Mucosa of stomach (tissue), 1 donor: ENCODE measurements around the gene S100A6.
"Not testable (repeated sequence)": the region's sequence is repeated elsewhere in the genome, so short reads cannot be mapped to it uniquely, and the experiment has no call there.

Source experiments
- H3K27me3 ChIP-seq: one replicate; pipeline ENCODE4 v1.7.0; 2013; ENCODE audit warnings: mild to moderate bottlenecking, low read length; ENCODE audit not compliant: control insufficient read depth, insufficient read depth
- H3K36me3 ChIP-seq: one replicate; pipeline ENCODE4 v1.7.0; 2013; ENCODE audit warnings: low read length; ENCODE audit not compliant: control insufficient read depth, insufficient read depth
- H3K4me1 ChIP-seq: one replicate; pipeline ENCODE4 v1.7.0; 2013; ENCODE audit warnings: mild to moderate bottlenecking, low read length; ENCODE audit not compliant: control insufficient read depth, insufficient read depth
- H3K4me3 ChIP-seq: one replicate; pipeline ENCODE4 v1.7.0; 2013; ENCODE audit warnings: low read length
- H3K9ac ChIP-seq: one replicate; pipeline ENCODE4 v1.7.0; 2013; ENCODE audit warnings: mild to moderate bottlenecking, low read length, moderate library complexity
- H3K9me3 ChIP-seq: one replicate; pipeline ENCODE4 v1.7.0; 2013; ENCODE audit warnings: mild to moderate bottlenecking, low read length, moderate library complexity; ENCODE audit not compliant: control insufficient read depth
- donor health status: Pancreatic carcinoma.

S100A6 gene

DNA sequence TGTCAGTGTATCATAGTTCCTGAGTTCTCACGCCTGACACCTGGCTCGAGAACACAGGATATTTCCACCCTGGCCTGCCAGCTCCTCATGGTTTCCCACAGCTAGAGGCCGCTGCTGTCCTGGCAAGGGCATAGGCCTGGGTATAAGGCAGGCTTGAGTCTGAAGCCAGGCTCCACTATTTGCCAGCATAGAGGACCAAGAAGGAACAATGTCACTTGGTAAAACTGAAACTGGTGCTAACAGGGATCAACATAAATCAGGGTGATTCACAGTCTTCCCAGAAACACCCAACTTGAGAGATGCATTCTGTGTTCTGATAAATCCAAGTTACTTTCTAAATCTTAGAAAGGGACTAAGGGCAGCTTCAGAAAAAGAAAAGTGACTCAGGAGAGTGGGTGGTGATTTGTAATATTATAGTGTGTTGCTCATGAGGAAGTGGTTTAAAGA lies 36.8 kb upstream of the S100A6 start:
- Histone ChIP-seq H3K9me3 (no peaks in the 10 kb centered on the region), H3K36me3 (no peaks in the 10 kb centered on the region), H3K9ac (no peak overlapping the region), H3K4me3 (no peak overlapping the region), H3K4me1 (peaks cover 15% of the 10 kb centered on the region), H3K27me3 (no peaks in the 10 kb centered on the region)

DNA sequence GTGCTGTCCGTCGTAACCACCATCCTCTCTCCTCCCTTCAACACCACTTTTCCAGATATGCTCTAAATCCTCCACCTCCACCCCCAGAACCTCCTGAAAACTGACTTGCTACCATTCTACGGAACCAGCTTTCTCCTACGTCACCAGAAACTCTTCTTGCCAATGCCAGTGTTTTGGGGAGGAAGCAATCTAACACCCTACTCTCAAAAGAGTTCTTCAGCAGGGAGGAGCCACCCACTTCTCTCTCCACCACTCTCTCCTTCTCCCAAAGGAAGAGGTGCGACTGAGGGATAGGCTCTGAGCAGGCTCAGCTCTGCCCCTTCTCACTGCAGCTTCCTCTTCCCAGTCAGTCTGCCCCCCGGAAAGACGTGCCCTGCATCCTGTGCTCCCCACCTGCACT lies 35.9 kb upstream of the S100A6 start:
- Histone ChIP-seq H3K4me1 (peaks cover 23% of the 10 kb centered on the region), H3K27me3 (no peaks in the 10 kb centered on the region), H3K9ac (no peak overlapping the region), H3K9me3 (no peaks in the 10 kb centered on the region), H3K36me3 (no peaks in the 10 kb centered on the region), H3K4me3 (no peak overlapping the region)

DNA sequence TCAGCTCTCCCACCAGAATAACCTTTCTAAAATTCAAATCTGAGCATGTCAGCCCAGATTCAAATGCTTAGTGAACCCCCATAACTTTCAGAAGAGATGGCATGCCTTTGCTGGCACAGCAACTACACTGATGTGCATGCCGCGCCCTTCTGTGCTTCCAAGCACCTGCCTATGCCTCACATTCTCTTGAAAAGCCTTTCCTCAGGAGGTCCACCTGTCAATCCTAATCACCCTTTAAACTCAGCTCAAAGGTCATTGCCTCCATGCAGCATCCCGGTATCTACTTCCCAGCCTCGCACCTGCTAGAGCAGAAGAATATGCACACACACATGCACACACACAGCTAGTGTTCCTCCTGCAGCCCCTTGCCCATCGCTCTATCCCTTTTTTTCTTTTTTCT lies 35.1 kb upstream of the S100A6 start:
- Histone ChIP-seq H3K27me3 (no peaks in the 10 kb centered on the region), H3K4me1 (peaks cover 31% of the 10 kb centered on the region), H3K36me3 (no peaks in the 10 kb centered on the region), H3K9me3 (no peaks in the 10 kb centered on the region), H3K4me3 (no peak overlapping the region), H3K9ac (no peak overlapping the region)

DNA sequence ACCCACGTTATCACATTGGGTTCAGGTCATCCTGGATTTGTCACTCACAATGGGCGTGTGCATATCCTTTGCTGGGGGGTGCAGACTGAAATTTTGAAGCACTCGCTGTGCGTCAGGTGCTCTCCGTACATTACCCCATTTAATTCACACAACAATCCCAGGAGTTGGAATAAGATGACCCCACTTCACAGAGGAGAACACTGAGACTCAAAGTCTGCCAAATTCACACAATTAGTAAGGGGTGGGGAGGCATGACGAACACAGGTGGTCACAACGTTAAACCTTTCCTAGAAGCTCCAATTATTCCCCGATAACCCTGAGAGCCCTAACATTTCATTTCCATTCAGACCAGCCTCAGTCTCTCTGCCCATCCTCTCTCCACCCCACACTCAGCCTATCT lies 33.7 kb upstream of the S100A6 start:
- H3K27me3 ChIP-seq: no peaks in the 10 kb centered on the region
- H3K4me1 ChIP-seq: peaks cover 39% of the 10 kb centered on the region
- H3K4me3 ChIP-seq: no peak overlapping the region
- no peak overlapping the region for H3K9ac ChIP-seq
- H3K36me3 ChIP-seq: no peaks in the 10 kb centered on the region
- H3K9me3 ChIP-seq: no peaks in the 10 kb centered on the region

DNA sequence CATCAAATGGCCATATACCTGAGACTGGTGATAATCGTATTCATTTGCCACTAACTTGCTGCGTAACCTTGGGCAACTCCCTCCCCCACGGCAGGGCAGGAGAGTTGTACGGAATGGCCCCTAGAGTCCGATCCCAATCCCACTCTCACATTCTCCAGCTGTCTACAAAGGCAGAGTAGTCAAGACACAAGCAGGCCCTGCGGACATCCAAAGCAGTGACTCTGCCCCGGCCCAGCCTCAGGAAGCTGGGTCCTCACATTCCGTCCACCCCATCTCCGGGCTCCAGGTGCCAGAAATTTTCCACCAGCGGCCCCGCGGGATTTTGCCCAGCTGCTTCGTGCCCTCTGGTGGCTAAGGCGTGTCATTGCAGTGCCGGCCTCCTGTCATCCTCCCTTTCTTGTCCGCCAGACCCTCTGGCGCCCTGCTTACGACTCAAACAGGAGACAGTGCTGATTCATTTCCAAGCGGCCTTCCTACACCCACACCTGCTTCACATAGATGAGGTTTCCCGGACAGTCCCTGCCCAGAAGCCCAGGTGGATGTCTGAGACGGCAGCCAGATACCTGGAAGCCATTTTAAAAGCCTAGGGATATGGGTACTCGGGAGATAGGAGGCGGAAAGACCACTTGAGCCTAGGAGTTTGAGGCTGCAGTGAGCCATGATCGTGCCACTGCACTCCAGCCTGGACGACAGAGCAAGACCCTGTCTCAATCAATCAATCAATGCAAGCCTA lies 32.7 kb upstream of the S100A6 start:
- Histone ChIP-seq H3K4me3 (peak overlapping the region; percentile 9), H3K27me3 (no peaks in the 10 kb centered on the region), H3K9ac (peak overlapping the region; percentile 64), H3K4me1 (peaks cover 39% of the 10 kb centered on the region), H3K9me3 (no peaks in the 10 kb centered on the region), H3K36me3 (no peaks in the 10 kb centered on the region)

DNA sequence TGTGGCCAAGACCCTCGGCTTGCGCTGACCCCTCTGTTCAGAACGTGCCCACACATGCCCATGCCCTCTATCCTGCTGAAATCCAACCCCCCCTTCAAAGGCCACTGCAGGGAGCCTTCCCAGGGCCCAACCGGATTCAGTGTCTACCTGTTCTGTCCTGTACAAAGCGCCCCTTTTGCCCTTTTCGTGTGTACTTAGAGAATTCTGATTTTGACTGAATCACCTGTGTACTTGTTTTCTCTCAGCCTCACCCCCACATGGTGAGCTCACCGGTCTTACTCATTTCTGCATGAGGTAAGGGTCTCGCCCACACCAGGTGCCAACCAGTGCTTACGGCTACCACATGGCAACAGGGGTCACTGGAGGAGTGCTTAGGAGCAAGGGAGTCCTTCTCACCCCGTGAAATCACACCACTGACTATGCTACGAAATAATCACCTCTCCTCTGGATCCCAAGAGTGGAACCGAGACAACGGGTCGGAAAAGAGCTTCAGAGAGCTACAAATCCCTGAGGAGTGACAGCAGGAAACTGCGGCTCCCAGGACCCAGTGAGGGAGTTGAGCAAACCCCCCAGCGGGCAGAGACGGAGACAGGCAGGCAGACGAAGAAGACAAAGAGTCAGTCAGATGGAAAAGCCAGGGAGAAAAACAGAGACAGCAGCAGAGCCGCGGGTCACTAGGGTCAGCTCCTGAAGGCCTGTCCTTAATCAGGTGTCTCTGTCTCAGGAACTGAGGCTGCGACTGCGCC lies 32.0 kb upstream of the S100A6 start:
- H3K4me3 ChIP-seq: peak overlapping the region; percentile 9

DNA sequence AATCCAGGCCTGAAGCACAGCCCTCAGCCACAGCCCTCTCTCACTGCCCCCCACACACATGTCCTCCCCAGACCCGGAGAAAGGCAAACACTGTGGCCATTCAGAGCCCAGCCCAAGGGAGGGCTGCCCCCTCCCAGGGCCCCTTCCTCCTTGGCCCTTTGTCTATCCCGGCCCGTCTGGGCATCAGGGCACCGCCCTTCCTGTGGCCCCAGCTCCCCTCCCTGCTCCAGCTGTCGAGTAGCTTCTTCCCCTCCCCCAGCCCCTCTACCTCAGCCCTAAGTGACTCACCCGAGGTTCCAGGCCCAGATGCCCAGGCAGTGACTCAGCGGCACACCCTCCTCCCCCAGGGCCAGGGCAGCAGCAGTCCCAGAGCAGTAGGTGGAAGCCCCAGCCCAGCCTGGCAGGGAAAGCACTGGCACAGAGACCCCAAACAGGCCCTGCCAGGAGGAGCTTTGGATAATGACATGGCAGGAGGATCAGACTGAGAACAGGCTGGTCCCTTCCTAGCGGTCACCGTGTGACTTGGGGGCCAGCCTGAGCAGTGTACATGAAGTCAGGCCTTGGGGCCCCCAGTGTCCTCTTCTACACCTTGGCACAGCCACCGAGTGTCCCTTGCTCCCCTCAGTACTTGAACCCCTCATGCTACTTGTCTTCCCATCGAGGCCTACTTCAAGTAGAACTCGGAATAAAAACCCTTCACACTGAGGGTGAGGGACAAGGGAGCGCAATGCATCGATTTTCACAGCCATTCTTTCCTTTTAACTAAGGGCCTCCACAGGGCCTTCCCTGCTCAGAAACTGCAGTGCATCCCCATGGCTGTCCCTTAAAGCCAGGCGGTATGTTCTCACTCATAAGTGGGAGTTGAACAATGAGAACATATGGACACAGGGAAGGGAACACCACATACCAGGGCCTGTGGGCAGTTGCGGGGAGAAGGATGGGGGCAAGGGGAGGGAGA lies 30.9 kb upstream of the S100A6 start:
- Histone ChIP-seq H3K36me3 (no peaks in the 10 kb centered on the region), H3K4me1 (peaks cover 39% of the 10 kb centered on the region), H3K27me3 (no peaks in the 10 kb centered on the region), H3K4me3 (no peak overlapping the region), H3K9ac (peak overlapping the region; percentile 84), H3K9me3 (no peaks in the 10 kb centered on the region)

More for the DNA sequence above, 32.0 kb upstream of the S100A6 start:
- H3K9me3 ChIP-seq: no peaks in the 10 kb centered on the region
- H3K36me3 ChIP-seq: no peaks in the 10 kb centered on the region
- no peaks in the 10 kb centered on the region for H3K27me3 ChIP-seq
- H3K9ac ChIP-seq: peak overlapping the region; percentile 64
- H3K4me1 ChIP-seq: peaks cover 39% of the 10 kb centered on the region

DNA sequence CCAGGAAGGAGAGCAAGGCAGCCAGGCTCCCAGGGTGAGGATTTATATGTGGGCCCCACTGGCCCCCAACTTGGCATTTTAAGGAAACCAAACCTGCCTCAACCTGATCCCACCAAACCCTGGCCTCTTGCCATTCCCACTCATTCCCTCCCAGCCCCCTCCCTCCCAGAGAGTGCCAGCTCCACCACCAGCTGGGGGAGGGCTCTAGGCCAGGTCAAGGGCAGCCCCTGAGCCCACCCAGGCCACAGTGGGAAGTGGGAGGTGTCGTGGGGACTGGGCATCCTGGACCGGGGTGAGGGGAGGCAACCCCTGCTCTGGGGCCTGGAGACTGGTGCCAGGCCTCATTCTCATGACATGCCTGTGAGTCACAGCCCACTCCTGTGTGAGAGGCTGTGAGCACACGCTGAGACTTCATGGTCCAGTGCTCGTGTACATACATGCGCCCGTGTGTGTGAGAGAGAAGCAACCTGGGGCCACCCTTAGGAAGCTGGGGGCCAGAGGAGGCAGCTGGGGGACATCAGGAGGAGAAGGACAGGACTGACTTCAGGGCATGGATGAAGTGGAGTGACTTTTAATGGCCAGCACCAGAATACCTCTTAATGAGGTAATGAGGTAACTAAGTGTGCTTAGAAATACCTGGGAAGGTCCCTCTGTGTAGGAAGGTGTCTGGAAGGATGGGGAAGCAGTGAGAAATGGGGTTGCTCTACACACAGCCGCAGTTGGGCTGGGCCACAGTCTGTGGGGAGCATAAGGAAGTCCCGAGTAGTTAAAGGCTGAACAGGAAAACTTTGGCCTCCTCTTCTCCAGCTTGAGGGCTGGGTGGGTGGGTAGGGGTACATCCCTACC lies 30.0 kb upstream of the S100A6 start, which contains the start of gene S100A2:
Gene S100A2 (minus strand): TSS at position 316 of the 846 bp plus-strand sequence. CDS start 1,967 bp downstream, outside the sequence.
- Histone ChIP-seq H3K4me1 (peaks cover 39% of the 10 kb centered on the region), H3K9ac (peak within 1 kb of the TSS; percentile 84)

DNA sequence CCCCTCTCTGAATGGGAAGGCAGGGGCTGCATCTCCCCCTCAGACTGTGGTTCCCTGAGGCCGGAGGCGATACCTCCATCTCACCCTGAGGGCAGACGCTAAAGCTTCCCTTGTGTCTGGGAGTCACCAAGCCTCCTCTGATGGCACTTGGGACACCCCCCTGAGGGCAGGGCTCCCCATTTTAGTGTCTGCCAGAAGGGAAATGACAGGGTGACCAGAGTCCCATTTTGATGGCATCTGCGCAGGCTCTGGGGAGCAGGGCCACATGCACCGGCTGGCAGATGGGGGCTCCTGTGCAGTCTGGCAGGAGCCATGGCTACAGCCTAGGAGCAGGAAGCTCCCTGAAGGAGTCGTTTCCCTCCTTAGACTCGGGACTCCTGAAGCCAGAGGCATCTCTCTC lies 28.2 kb upstream of the S100A6 start:
- peaks cover 38% of the 10 kb centered on the region for H3K4me1 ChIP-seq
- no peaks in the 10 kb centered on the region for H3K36me3 ChIP-seq
- H3K27me3 ChIP-seq: no peaks in the 10 kb centered on the region
- H3K9me3 ChIP-seq: no peaks in the 10 kb centered on the region
- no peak overlapping the region for H3K9ac ChIP-seq
- H3K4me3 ChIP-seq: no peak overlapping the region

More for the DNA sequence above, 30.0 kb upstream of the S100A6 start, which contains the start of gene S100A2:
- Histone ChIP-seq H3K4me3 (no peak within 1 kb of the TSS), H3K9me3 (no peaks in the 10 kb centered on the region), H3K27me3 (no peaks in the 10 kb centered on the region), H3K36me3 (no peaks in the 10 kb centered on the region)

DNA sequence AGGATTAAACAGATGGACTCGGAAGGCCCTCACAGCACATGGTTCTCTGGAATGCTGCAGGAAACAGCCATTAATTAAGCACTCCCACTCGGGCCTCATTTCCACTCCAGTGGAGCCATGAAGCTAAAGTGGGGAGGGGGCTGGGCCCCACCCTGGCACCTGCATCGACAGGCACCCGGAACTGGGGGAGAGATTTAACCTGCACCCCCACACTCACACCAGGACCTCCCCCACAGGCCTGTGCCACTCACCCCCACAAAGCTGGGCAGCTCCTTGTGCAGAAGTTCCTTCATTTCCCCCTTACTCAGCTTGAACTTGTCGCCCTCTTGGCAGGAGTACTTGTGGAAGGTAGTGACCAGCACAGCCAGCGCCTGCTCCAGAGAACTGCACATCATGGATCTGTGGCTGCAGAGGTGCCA lies 27.7 kb upstream of the S100A6 start:
- Histone ChIP-seq H3K9ac (no peak overlapping the region), H3K27me3 (no peaks in the 10 kb centered on the region), H3K4me1 (peaks cover 33% of the 10 kb centered on the region), H3K36me3 (no peaks in the 10 kb centered on the region), H3K4me3 (no peak overlapping the region), H3K9me3 (no peaks in the 10 kb centered on the region)

DNA sequence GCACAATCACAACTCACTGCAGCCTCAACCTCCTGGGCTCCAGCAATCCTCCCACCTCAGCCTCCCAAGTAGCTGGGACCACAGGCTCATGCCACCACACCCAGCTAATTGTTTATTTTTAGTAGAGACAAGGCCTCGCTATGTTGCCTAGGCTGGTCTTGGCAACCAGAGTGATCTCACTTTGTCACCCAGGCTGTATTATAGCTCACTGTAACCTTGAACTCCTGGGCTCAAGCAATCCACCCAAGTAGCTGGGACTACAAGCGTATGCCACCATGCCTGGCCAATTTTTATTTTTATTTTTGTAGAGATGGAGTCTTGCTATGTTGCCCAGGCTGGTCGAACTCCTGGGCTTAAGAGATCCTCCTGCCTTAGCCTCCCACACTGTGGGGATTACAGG lies 26.2 kb upstream of the S100A6 start:
- not testable (repeated sequence) for H3K9ac ChIP-seq, H3K36me3 ChIP-seq, H3K4me3 ChIP-seq, H3K27me3 ChIP-seq, H3K9me3 ChIP-seq
- peaks cover 19% of the 10 kb centered on the region for H3K4me1 ChIP-seq
